ENCODE data around the gene INHBC.

INHBC gene

DNA sequence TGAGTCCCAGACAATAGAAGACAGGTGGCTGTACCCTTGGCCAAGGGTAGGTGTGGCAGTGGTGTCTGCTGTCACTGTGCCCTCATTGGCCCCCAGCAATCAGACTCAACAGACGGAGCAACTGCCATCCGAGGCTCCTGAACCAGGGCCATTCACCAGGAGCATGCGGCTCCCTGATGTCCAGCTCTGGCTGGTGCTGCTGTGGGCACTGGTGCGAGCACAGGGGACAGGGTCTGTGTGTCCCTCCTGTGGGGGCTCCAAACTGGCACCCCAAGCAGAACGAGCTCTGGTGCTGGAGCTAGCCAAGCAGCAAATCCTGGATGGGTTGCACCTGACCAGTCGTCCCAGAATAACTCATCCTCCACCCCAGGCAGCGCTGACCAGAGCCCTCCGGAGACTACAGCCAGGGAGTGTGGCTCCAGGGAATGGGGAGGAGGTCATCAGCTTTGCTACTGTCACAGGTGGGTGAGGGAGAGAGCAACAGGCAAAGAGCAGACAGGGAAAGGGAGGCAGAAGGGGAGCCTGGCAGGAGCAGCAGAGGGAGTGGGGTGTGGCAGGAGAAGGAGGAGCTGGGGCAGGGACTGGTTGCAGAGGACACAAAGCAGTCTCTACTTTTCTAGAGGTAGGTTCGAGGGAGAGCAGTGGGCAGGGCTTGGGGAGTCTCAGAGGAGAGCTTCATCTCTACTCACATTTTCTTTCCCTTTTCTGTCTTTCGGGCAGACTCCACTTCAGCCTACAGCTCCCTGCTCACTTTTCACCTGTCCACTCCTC, 21.0 kb downstream of the INHBC start:
- DNase-seq: peak in 1 of 2 experiments; percentile 67

DNA sequence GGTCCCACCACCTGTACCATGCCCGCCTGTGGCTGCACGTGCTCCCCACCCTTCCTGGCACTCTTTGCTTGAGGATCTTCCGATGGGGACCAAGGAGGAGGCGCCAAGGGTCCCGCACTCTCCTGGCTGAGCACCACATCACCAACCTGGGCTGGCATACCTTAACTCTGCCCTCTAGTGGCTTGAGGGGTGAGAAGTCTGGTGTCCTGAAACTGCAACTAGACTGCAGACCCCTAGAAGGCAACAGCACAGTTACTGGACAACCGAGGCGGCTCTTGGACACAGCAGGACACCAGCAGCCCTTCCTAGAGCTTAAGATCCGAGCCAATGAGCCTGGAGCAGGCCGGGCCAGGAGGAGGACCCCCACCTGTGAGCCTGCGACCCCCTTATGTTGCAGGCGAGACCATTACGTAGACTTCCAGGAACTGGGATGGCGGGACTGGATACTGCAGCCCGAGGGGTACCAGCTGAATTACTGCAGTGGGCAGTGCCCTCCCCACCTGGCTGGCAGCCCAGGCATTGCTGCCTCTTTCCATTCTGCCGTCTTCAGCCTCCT, 21.6 kb downstream of the INHBC start:
- DNase-seq: peak; percentile 60 to 70

DNA sequence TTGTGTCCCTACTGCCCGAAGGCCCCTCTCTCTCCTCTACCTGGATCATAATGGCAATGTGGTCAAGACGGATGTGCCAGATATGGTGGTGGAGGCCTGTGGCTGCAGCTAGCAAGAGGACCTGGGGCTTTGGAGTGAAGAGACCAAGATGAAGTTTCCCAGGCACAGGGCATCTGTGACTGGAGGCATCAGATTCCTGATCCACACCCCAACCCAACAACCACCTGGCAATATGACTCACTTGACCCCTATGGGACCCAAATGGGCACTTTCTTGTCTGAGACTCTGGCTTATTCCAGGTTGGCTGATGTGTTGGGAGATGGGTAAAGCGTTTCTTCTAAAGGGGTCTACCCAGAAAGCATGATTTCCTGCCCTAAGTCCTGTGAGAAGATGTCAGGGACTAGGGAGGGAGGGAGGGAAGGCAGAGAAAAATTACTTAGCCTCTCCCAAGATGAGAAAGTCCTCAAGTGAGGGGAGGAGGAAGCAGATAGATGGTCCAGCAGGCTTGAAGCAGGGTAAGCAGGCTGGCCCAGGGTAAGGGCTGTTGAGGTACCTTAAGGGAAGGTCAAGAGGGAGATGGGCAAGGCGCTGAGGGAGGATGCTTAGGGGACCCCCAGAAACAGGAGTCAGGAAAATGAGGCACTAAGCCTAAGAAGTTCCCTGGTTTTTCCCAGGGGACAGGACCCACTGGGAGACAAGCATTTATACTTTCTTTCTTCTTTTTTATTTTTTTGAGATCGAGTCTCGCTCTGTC, 22.3 kb downstream of the INHBC start:
- no peak for DNase-seq

DNA sequence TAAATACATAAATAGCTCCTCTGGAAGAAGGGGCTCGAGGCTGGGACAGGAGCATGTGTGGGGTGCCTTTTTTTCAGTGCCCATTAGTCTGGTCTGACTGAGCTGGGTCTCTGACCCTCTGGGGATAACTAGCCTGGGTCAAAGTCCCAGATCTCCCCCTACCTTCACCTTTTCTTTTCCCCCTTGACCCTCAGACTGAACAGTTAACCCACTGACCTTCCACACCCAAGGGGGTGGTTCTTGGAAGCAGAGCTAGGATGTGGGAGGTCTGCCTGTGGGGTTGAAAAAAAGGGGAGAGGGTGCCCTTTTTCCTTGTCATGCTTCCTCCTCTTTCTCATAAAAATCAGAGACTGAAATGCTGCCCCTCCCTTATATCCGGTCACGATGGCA, 24.1 kb downstream of the INHBC start:
- DNase-seq: no peak

DNA sequence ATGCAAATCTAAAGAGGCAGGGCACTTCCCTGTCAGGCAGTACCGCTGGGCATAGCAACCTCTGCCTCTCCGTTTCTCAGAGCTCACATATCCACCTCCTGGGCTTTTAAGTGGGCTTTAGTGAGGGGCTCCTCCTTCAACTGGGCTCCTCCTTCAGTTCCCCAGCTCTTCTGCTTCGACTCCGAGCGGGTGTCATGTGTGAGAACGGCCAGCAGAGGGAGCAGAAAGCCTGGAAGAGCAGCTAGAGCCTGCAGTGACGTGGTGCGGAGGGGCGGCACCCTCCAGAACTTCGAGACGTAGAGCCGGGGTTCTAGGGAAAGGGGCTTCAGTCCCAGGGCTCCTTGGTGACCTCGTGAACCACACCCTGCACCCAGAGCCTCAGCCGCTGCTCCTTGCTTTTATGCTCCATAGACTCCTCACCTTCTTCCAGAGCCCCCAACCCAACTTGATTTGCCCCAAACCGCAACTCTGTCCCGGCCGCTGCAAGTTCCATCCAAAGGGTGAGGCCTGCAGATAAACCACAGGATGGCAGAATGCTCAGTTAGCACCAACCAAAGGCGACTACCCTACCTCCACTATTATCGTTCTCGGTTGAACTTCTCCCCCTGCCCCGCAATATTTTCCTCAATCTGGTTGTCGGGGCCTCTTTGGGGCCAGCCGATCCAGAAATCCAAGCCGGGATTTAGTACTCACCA, 24.6 kb downstream of the INHBC start:
- DNase-seq: peak; percentile 87 to 89

DNA sequence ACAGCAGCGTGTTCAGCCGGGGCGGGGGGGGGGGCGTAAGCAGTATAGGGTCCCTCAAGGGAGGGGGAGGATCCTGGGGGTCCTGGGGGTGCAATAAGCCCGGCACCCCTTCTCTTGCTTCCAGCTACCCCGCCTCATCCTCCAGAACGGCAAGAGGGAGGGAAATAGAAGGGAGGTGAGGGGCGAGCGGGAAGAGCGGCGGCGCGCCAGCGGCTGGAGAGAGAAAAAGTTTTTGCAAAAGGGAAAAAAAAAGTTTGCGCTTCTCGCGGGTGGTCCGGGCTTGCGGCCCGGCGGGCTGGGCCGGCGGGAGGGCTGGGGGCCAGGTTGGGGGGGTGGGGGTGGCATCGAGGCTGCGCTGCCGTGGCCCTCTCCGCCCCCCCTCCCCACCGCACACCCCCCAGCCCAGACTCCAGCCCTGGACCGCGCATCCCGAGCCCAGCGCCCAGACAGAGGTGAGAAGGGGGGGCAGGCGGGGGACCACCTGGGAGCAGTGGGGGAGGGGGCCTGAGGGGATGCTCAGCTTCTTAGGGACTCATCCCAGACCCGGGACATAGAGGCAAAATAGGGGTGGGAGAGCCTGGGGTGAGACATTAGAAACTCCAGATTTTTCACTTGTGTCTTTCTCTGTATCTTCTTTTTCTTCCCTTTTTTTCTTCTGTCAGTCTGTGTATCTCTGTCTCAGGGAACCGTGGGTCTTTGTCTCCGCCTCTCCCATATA, 25.3 kb downstream of the INHBC start, which contains the start of gene GLI1:
Gene GLI1 (plus strand): TSS at position 36 of the 718 bp plus-strand sequence. CDS start 3,907 bp downstream, outside the sequence.
- no peak for DNase-seq

DNA sequence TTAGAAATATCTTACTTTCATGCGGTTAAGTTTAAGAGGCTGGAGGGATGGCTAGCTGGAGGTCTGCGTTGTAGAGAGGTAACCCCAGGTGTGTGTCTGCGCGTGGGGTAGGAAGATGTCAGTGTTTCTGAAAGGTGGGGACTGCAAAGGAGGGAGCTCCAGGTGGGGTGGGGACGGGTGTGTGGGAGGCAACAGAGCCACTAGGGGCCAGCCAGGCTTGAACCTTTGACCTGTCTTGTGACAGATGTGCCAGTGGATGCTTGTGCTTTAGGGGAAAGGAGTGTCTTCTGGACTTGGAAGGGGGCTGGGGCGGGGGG, 25.8 kb downstream of the INHBC start:
- DNase-seq: no peak

DNA sequence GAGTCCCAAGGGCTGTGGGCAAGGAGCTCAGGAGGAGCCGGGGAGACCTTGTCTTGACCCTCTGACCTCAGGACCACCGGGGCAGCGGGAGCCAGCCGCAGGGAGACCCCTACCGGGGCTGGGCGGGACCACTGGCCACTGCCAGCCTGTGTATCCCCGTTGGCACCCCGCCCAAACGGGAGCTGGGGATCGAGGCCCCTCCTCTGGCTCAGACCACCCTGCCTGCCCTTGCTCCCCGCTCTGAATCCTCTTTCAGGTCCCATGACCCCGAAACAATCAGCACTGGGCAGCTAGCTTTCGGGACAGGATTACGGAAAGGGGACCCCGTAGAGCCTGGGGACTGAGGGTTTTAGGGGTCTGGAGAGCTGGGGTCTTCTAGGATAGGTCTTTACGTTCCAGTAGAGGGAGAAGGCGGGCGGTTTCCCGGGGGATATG, 26.3 kb downstream of the INHBC start:
- peak; percentile 9 to 14 for DNase-seq

DNA sequence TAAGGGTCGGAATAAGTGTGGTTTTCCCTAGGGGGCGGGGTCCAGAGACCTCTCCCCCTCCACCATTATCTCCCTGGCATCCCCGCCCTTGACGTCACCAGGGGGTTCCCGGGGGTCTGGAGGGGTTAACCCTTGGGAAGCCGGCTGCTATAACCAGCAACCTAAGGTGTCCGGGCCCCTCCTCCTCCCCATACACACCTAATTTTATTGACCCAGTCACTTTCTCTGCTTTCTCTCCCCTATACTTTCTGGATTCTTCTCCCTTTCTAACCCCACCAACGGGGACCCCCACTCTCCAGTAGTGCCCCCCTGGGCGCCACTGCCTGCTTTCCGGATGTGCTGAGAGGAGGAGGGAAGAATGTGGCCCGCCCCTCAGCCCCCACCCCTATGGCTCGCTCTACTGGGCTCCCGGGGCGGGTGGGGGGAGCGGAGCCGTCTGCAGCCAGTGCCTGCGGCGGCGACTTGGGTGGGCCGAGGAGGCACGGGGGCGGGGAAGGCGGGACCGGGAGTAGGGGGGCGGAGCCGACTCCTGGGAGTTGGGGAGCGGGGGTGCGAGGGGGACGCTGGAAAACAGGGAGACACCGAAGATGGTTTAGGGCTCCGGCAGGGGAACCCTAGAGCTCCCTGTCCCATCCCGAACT, 26.8 kb downstream of the INHBC start:
- peak in 1 of 2 experiments; percentile 22 for DNase-seq

DNA sequence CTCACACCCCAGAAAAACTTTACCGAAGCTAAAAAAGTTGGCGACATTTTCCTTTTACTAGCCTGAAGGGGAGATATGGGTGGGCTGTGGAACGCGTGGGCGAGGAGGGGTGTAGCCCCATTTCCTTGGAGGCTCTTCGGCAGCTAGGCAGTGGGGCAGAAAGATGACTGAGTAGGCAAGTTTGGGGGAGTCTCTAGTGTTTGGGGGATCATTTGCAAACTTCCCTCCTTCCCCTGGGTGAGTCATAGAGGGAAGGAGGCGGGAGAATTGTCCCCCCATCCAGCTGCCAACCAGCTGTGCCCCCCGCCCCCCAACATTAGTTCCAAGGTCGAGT, 27.3 kb downstream of the INHBC start:
- DNase-seq: no peak

DNA sequence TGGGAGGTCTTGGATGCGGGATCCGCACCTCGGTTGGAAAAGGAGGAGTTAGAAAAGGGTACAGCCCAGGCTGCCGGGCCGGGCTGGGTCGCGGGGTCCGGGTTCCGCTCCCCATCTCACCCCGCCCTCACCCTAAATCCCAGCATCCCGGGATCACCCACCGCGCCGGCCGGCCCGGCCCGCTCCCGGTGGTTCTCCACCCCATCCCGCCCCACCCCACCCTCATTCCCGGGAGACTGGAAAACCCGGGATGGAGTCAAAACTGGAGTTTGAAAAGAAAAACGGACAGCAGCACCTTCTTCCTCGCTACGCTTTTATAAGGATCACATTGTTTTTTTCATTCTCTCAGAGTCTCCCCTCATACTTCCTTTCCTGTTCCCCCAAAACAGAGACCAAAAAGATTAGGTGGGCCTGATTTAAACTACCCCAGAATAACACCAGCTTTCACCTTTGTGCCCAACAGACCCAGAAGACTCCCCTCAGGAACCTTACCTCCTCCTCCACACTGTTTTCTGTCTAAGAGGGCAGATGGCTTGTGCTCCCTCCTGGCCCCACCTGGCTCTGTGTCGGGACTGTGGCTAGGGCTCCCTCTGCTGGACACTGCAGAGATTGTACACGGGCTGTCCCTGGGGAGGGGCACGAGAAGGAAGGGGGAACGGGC, 27.8 kb downstream of the INHBC start:
- peak; percentile 82 to 86 for DNase-seq

DNA sequence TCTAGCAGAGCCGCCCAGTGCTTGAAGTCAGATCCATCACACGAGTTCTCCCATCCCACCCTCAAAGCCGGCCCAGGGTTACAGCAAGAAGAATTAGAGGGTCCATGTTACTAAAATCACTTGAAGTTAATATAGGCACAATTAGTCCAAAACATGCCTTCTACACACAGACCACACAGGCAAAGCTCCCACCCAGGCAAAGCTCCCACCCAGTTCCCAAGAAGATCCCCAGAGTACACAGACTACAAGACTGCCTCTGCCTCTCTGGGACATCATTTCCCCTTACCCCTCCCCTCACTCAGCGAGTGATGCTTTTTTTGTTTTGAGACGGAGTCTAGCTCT, 28.3 kb downstream of the INHBC start:
- no peak for DNase-seq

DNA sequence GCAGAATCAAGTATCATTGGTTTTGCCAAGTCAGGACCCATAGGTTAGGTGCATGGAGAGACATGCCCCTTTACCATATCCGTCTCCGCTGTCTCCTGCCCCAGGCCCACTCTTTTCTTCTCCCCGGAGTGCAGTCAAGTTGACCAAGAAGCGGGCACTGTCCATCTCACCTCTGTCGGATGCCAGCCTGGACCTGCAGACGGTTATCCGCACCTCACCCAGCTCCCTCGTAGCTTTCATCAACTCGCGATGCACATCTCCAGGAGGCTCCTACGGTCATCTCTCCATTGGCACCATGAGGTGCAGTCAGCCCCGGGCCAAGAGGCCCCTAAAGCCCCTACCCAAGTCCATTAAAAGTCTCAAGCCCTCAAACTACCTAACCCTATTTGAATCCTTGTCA, 30.0 kb downstream of the INHBC start:
- no peak for DNase-seq

DNA sequence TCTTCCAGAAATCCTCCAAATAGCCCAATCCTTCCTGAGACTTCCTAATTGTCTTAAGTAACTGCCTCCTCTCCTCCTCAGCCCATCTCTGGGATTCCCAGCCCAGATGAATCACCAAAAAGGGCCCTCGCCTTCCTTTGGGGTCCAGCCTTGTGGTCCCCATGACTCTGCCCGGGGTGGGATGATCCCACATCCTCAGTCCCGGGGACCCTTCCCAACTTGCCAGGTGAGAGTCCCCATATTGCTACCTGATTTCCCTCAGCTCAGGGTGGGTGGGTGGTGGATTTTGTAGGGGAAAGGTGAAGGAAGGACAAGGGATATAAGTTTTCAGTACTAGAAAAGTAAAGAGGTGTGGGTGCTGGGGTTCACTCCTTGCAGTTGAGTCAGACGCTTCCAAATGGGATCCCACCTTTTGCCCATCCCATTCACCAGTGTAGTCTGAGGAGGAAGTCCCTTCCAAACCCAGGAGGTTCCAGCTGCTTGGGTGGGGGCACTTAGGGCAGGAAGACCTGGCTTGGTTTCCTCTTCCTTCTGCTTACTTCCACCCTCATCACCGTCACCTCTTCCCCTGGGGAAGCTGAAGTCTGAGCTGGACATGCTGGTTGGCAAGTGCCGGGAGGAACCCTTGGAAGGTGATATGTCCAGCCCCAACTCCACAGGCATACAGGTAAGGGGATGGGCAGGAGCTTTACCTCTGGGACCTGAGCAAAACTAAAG, 30.6 kb downstream of the INHBC start:
- no peak for DNase-seq

DNA sequence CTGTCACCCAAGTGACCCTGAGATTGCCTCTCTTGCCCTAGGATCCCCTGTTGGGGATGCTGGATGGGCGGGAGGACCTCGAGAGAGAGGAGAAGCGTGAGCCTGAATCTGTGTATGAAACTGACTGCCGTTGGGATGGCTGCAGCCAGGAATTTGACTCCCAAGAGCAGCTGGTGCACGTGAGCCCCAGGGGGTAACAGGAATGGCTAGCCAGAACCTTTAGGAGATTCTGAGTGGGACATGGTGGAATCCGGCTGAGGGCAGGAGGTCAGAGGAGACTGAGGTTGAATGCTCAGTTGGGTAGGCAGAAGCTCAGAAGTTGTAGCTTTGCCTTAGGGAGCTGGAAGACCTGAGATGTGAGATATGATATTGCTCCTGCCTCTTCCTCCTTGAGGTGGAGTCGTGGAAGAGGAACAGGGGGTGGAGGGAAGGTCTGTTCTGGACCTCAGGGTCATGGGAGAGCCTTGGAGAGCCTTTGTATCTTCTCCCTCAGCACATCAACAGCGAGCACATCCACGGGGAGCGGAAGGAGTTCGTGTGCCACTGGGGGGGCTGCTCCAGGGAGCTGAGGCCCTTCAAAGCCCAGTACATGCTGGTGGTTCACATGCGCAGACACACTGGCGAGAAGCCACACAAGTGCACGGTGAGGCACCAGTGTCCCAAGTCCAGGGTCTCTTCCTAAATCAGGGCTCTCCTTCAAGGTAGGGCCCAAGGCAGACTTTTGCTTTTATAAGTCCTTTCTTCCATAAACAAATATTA, 31.3 kb downstream of the INHBC start:
- no peak for DNase-seq

DNA sequence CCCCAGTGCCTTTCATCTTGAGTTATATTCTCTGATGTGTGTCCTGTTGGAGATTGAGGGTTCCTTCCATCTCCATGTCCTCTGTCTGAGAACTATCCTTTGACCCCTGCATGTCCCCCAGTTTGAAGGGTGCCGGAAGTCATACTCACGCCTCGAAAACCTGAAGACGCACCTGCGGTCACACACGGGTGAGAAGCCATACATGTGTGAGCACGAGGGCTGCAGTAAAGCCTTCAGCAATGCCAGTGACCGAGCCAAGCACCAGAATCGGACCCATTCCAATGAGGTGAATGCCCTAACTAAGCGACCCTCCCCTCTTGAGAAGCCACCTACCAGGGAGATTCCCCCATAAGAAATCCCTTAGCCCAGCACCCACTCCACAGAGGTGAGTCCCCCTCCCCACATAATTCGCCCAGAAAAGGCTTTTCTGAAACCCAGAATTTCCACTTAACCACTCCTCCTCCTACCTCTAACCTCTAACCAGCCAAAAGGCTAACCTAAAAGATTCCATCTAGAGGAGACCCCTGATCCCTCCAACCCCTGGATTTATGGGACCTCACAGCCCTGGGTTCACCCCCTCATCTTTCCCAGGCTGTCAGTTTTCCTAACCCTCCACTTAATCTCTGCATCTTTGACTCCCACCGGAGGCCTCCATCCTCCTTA, 32.8 kb downstream of the INHBC start:
- no peak for DNase-seq

DNA sequence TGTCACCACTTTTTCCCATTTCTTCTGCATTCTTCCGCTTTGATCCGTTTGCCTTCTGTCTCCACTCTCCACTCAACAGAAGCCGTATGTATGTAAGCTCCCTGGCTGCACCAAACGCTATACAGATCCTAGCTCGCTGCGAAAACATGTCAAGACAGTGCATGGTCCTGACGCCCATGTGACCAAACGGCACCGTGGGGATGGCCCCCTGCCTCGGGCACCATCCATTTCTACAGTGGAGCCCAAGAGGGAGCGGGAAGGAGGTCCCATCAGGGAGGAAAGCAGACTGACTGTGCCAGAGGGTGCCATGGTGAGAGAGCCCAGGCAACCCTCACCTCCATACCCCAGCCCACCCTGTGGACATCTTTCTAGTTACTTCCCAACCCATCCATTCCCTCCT, 33.3 kb downstream of the INHBC start:
- DNase-seq: no peak

DNA sequence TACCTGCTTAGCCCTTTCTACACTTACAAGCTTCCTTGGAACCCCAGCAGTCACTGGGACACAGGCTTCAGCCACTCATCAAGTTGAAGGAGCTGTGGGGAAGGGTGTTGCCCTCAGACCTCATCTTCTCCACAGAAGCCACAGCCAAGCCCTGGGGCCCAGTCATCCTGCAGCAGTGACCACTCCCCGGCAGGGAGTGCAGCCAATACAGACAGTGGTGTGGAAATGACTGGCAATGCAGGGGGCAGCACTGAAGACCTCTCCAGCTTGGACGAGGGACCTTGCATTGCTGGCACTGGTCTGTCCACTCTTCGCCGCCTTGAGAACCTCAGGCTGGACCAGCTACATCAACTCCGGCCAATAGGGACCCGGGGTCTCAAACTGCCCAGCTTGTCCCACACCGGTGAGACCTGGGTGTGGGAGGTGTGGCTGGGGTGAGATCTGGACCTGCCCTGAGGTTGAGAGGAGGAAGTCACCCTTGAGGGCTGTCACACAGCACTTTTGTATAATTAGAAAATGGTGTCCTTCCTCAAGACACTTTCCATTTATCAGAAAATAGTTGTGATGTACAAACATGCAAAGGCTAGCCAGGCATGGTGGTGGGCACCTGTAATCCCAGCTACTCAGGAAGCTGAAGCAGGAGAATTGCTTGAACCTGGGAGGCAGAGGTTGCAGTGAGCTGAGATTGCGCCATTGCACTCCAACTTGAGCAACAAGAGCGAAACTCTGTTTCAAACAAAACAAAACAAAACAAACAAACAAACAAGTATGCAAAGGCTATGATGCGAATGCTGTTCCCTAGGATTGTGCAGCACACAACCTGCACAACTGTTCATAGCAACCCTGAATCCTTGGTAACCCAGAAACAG, 34.9 kb downstream of the INHBC start:
- no peak for DNase-seq

All from NCI-H1930 (cell line).